ENCODE results near the gene WDR44. TPM values are rescaled to one million over a fixed set of nuclear protein-coding genes. Genes with fewer than 3 reads are reported as not detected.
A peak's percentile ranks its signal among the peaks of the same experiment; 100 is the strongest.
"Not testable (repeated sequence)": the region's sequence is repeated elsewhere in the genome, so short reads cannot be mapped to it uniquely, and the experiment has no call there.

Gene WDR44
- polyA plus RNA-seq, 2 of the 4 experiments (the other 2 are of a cell fraction), result 9.9 to 22.1 TPM

DNA sequence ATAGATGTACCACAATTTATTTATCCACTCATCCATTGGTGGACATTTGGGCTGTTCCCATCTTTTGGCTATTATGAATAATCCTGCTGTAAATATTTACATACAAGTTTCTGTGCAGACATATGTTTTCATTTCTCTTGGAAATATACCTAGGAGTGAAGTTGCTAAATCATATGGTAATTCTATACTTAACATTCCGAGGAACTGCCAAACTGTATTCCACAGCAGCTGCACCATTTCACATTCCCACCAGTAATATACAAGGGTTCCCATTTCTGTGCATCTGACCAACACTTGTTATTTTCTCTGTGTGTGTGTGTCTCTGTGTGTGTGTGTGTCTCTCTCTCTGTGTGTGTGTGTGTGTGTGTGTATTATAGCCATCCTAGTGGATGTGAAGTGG is 134.3 kb downstream of the WDR44 start:
- POLR2A ChIA-PET, result no interaction called here
- no peak overlapping the region for H3K27ac ChIP-seq
- ATAC-seq, result no peak
- H3K4me3 ChIP-seq, result no peak overlapping the region
- CTCF ChIA-PET, result interaction anchor here (0.6 kb wide), 1 partner anchor 23 kb away, joined by 3 read pairs; no protein-coding TSS in a partner anchor
- H3K4me2 ChIP-seq, result no peak overlapping the region
- FAIRE-seq, result no peak
- TF ChIP-seq ZSCAN20 (CRISPR knock-in tag; IDR thresholded peaks at IDR 0.05), result no peak
- peaks cover 5% of the 10 kb centered on the region for H3K4me1 ChIP-seq
- WGBS (ENCODE audit: missing lambda C conversion rate), result 79% methylated on average over 1 of the region's 1 CpG
- H3K9me3 ChIP-seq, result no peaks in the 10 kb centered on the region
- no peak for DNase-seq (ENCODE audit: low read depth in 1 of 2, low spot score in 1 of 2)

DNA sequence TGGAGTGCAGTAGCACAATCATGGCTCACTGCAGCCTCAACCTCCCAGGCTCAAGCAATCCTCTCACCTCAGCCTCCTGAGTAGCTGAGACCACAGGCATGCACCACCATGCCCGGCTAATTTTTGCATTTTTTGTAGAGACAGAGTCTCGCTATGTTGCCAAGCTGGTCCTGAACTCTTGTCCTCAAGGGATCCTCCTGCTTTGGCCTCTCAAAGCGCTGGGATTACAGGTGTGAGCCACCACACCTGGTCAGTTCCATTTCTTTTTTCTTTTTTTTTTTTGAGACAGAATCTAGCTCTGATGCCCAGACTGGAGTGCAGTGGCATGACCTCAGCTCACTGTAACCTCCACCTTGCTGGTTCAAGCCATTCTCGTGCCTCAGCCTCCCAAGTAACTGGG is 136.5 kb downstream of the WDR44 start:
- FAIRE-seq; DNase-seq (ENCODE audit: low read depth in 1 of 2, low spot score in 1 of 2); H3K4me1 ChIP-seq; H3K9me3 ChIP-seq; ATAC-seq; POLR2A ChIA-PET; H3K4me2 ChIP-seq; H3K27ac ChIP-seq; H3K4me3 ChIP-seq: not testable (repeated sequence)
- CTCF ChIA-PET, result interaction anchor here (0.7 kb wide), 2 partner anchors 14 to 23 kb away, joined by 3 to 4 read pairs; no protein-coding TSS in a partner anchor
- WGBS (ENCODE audit: missing lambda C conversion rate), result 80% methylated on average over 4 of the region's 4 CpGs

DNA sequence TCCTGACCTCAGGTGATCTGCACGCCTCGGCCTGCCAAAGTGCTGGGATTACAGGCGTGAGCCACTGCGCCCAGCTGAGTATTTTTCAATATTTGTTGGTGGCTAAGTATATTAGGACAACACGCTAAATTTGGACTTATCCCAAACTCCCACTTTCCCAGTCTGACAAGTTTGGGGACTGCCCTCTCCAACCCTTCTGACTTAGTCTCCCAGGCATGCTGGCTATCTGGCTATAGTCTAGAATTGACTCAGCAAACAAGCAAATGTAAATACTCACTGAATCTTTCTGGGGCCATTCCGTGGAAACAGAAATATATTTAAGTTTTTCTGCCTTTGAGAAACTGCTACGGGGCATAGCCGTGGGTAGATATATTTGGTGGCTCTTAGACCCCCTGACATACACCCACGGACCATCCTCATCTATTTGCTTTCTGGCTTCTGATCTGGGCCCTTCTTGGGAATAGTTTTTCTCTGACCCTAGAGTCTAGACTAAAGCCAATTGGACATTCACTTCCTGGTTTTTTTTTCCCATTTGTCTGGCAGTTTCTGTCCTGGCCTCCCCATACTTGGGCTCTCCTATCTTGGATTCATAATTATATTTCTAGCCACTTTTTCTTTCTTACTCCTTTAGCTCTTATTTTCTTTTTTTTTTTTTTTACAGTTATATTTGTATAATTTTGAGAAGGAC is 138.5 kb downstream of the WDR44 start:
- ChIA-PET POLR2A (no interaction called here), CTCF (interaction anchor here (0.9 to 1.4 kb wide), 2 partner anchors 25 to 117 kb away, joined by 3 to 5 read pairs; no protein-coding TSS in a partner anchor)
- Histone ChIP-seq H3K4me2 (peak overlapping the region; percentile 53), H3K9me3 (no peaks in the 10 kb centered on the region), H3K4me1 (peaks cover 5% of the 10 kb centered on the region), H3K4me3 (no peak overlapping the region), H3K27ac (peak overlapping the region; percentile 27 to 51; a peak in 2 of 6 replicates)
- 46% methylated on average over 6 of the region's 9 CpGs for WGBS (ENCODE audit: missing lambda C conversion rate)
- ATAC-seq, result peak in 1 of 2 experiments; percentile 75; a peak in 3 of 6 replicates
- DNase-seq (ENCODE audit: low read depth in 1 of 2, low spot score in 1 of 2), result peak in 1 of 2 experiments; percentile 10
- no peak for FAIRE-seq
- no peak for TF ChIP-seq CBX2 (IDR thresholded peaks at IDR 0.05; ENCODE audit: borderline replicate concordance, low read depth)
- TF ChIP-seq, protein P1, sequence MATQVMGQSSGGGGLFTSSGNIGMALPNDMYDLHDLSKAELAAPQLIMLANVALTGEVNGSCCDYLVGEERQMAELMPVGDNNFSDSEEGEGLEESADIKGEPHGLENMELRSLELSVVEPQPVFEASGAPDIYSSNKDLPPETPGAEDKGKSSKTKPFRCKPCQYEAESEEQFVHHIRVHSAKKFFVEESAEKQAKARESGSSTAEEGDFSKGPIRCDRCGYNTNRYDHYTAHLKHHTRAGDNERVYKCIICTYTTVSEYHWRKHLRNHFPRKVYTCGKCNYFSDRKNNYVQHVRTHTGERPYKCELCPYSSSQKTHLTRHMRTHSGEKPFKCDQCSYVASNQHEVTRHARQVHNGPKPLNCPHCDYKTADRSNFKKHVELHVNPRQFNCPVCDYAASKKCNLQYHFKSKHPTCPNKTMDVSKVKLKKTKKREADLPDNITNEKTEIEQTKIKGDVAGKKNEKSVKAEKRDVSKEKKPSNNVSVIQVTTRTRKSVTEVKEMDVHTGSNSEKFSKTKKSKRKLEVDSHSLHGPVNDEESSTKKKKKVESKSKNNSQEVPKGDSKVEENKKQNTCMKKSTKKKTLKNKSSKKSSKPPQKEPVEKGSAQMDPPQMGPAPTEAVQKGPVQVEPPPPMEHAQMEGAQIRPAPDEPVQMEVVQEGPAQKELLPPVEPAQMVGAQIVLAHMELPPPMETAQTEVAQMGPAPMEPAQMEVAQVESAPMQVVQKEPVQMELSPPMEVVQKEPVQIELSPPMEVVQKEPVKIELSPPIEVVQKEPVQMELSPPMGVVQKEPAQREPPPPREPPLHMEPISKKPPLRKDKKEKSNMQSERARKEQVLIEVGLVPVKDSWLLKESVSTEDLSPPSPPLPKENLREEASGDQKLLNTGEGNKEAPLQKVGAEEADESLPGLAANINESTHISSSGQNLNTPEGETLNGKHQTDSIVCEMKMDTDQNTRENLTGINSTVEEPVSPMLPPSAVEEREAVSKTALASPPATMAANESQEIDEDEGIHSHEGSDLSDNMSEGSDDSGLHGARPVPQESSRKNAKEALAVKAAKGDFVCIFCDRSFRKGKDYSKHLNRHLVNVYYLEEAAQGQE (IDR thresholded peaks at IDR 0.05), result no peak
- TF ChIP-seq CBX8 (IDR thresholded peaks at IDR 0.05), result no peak
- TF ChIP-seq POLR2A (IDR thresholded peaks at IDR 0.05; ENCODE audit: low read length), result no peak
- TF ChIP-seq, protein P2, sequence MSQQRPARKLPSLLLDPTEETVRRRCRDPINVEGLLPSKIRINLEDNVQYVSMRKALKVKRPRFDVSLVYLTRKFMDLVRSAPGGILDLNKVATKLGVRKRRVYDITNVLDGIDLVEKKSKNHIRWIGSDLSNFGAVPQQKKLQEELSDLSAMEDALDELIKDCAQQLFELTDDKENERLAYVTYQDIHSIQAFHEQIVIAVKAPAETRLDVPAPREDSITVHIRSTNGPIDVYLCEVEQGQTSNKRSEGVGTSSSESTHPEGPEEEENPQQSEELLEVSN (IDR thresholded peaks at IDR 0.05; ENCODE audit: borderline replicate concordance, low read depth), result no peak
- no peak for TF ChIP-seq RAD21 (conservative IDR thresholded peaks at IDR 0.05 in 1 of 2, IDR thresholded peaks at IDR 0.05 in 1 of 2)
- no peak for TF ChIP-seq FOSL2 (IDR thresholded peaks at IDR 0.05)
- TF ChIP-seq FOSL2 (CRISPR knock-in tag; IDR thresholded peaks at IDR 0.05), result no peak
- TF ChIP-seq ZC3H11A (IDR thresholded peaks at IDR 0.05), result no peak
- TF ChIP-seq KDM5A (IDR thresholded peaks at IDR 0.05), result no peak

DNA sequence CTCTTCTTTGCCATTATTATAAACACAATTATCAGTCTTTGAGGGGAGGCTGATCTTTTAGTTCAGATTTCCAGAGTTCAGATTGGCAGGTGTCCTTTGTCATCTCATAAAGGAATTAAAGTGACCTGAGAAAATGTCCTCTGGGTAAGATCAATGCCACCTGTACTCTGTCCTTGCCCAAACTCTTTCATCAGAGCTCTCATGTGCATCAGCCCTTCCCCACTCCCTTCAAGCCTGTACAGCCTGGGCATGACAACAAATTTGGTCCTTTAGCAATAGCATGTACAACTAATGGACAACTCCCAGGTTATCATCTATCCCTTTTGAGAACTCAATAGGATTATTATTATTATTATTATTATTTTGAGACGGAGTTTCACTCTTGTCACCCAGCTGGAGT is 140.8 kb downstream of the WDR44 start:
- 82% methylated on average over 1 of the region's 1 CpG for WGBS (ENCODE audit: missing lambda C conversion rate)
- H3K4me1 ChIP-seq; H3K4me2 ChIP-seq; ATAC-seq; DNase-seq (ENCODE audit: low read depth in 1 of 2, low spot score in 1 of 2); H3K27ac ChIP-seq; FAIRE-seq; H3K9me3 ChIP-seq; CTCF ChIA-PET; H3K4me3 ChIP-seq; POLR2A ChIA-PET: not testable (repeated sequence)

DNA sequence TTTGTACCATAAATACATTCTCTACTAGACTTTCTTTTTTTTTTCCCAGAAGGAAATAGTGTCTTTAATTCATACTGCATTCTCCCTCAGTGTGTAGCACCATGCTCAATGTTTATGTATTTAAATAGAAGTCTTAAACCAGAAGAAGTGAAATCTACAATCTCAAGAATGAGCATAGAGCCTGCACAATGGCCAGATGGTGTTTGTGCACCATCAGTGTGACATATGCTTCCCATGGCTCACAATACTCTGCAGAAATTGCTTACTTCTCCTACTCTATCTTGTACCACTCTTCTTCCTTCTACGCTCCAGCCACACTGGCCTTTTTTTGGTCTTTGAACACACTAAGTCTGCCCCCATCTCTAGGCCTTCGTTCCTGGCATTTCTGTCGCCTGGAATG is 147.1 kb downstream of the WDR44 start:
- no peak overlapping the region for H3K4me2 ChIP-seq
- peaks cover 10% of the 10 kb centered on the region; the same call in 2 of the 3 replicates for H3K4me1 ChIP-seq
- no peak for DNase-seq (ENCODE audit: low read depth in 1 of 2, low spot score in 1 of 2)
- no peak overlapping the region for H3K4me3 ChIP-seq
- WGBS (ENCODE audit: missing lambda C conversion rate), result 90% methylated on average over 3 of the region's 3 CpGs
- H3K9me3 ChIP-seq, result no peaks in the 10 kb centered on the region
- ChIA-PET POLR2A (no interaction called here), CTCF (no interaction called here)
- no peak overlapping the region for H3K27ac ChIP-seq
- no peak for ATAC-seq
- no peak for FAIRE-seq
- TF ChIP-seq, protein P3, sequence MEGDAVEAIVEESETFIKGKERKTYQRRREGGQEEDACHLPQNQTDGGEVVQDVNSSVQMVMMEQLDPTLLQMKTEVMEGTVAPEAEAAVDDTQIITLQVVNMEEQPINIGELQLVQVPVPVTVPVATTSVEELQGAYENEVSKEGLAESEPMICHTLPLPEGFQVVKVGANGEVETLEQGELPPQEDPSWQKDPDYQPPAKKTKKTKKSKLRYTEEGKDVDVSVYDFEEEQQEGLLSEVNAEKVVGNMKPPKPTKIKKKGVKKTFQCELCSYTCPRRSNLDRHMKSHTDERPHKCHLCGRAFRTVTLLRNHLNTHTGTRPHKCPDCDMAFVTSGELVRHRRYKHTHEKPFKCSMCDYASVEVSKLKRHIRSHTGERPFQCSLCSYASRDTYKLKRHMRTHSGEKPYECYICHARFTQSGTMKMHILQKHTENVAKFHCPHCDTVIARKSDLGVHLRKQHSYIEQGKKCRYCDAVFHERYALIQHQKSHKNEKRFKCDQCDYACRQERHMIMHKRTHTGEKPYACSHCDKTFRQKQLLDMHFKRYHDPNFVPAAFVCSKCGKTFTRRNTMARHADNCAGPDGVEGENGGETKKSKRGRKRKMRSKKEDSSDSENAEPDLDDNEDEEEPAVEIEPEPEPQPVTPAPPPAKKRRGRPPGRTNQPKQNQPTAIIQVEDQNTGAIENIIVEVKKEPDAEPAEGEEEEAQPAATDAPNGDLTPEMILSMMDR (IDR thresholded peaks at IDR 0.05), result no peak
- no peak for TF ChIP-seq JUNB (IDR thresholded peaks at IDR 0.05)
- no peak for TF ChIP-seq JUN (IDR thresholded peaks at IDR 0.05)
- no peak for TF ChIP-seq TP53 (CRISPR knock-in tag; IDR thresholded peaks at IDR 0.05)
- TF ChIP-seq CBX2 (IDR thresholded peaks at IDR 0.05; ENCODE audit: borderline replicate concordance, low read depth), result no peak
- TF ChIP-seq NFE2L2 (conservative IDR thresholded peaks at IDR 0.05; ENCODE audit: low read length), result no peak
- no peak for TF ChIP-seq KDM1A (IDR thresholded peaks at IDR 0.05; ENCODE audit: low read depth)
- TF ChIP-seq MYC (IDR thresholded peaks at IDR 0.05; ENCODE audit: borderline replicate concordance, low read length), result no peak
- no peak for TF ChIP-seq FOSB (CRISPR knock-in tag; IDR thresholded peaks at IDR 0.05)
- no peak for TF ChIP-seq SMC3 (IDR thresholded peaks at IDR 0.05)
- no peak for TF ChIP-seq ZSCAN20 (CRISPR knock-in tag; IDR thresholded peaks at IDR 0.05)
- TF ChIP-seq, protein P4, sequence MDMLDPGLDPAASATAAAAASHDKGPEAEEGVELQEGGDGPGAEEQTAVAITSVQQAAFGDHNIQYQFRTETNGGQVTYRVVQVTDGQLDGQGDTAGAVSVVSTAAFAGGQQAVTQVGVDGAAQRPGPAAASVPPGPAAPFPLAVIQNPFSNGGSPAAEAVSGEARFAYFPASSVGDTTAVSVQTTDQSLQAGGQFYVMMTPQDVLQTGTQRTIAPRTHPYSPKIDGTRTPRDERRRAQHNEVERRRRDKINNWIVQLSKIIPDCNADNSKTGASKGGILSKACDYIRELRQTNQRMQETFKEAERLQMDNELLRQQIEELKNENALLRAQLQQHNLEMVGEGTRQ (IDR thresholded peaks at IDR 0.05), result no peak
